ENCODE measurements around the gene PLCB1. TPM values are rescaled to one million over a fixed set of nuclear protein-coding genes. Genes with fewer than 3 reads are reported as not detected.

PLCB1 gene
- polyA plus RNA-seq, 6 donors from 2014 or later, result 0.27 to 0.79 (median 0.54) TPM; not detected in 2

GRCh38 chr20:8389381-8390036 lies 257.4 kb downstream of the PLCB1 start:
- H3K4me3 Mint-ChIP-seq, result no peak overlapping the region
- H3K36me3 Mint-ChIP-seq, result no peaks in the 10 kb centered on the region
- H3K27ac Mint-ChIP-seq, result no peak overlapping the region
- peaks cover 0 to 6% (median 5%) of the 10 kb centered on the region in 3 donors for H3K27me3 Mint-ChIP-seq
- no peaks in the 10 kb centered on the region for H3K4me1 Mint-ChIP-seq
- no peak for ATAC-seq (ENCODE audit: low read depth in 2 of 2)
- no peaks in the 10 kb centered on the region for H3K9me3 Mint-ChIP-seq
- peak; percentile 2 for DNase-seq

GRCh38 chr20:8390037-8390433 lies 258.0 kb downstream of the PLCB1 start:
- Mint-ChIP-seq H3K27me3 (peaks cover 0 to 6% (median 0%) of the 10 kb centered on the region in 3 donors), H3K36me3 (no peaks in the 10 kb centered on the region), H3K4me1 (no peaks in the 10 kb centered on the region), H3K27ac (peak overlapping the region in 1 of 6 donors; percentile 29), H3K9me3 (no peaks in the 10 kb centered on the region), H3K4me3 (no peak overlapping the region)
- ATAC-seq (ENCODE audit: low read depth in 2 of 2) (no peak), DNase-seq (no peak)

GRCh38 chr20:8390500-8390899 lies 258.4 kb downstream of the PLCB1 start:
- Mint-ChIP-seq H3K36me3 (no peaks in the 10 kb centered on the region), H3K4me1 (no peaks in the 10 kb centered on the region), H3K9me3 (no peaks in the 10 kb centered on the region), H3K27ac (peak overlapping the region in 1 of 6 donors; percentile 29), H3K27me3 (peaks cover 0 to 6% (median 0%) of the 10 kb centered on the region in 3 donors), H3K4me3 (no peak overlapping the region)
- ATAC-seq (ENCODE audit: low read depth in 2 of 2) (no peak), DNase-seq (no peak)

- Mint-ChIP-seq H3K4me1 (no peaks in the 10 kb centered on the region), H3K9me3 (no peaks in the 10 kb centered on the region), H3K36me3 (no peaks in the 10 kb centered on the region), H3K4me3 (no peak overlapping the region), H3K27me3 (no peaks in the 10 kb centered on the region), H3K27ac (no peak overlapping the region)
- ATAC-seq (ENCODE audit: low read depth in 2 of 2) (no peak), DNase-seq (no peak)
Observed at GRCh38 chr20:8393381-8393780, 261.3 kb downstream of the PLCB1 start.

- DNase-seq (no peak), ATAC-seq (ENCODE audit: low read depth in 2 of 2) (no peak)
- H3K27me3 Mint-ChIP-seq, result no peaks in the 10 kb centered on the region
- peak overlapping the region in 1 of 6 donors; percentile 33 for H3K27ac Mint-ChIP-seq
- H3K4me3 Mint-ChIP-seq, result no peak overlapping the region
- H3K9me3 Mint-ChIP-seq, result no peaks in the 10 kb centered on the region
- peaks cover 0 to 2% (median 0%) of the 10 kb centered on the region in 3 donors for H3K4me1 Mint-ChIP-seq
- H3K36me3 Mint-ChIP-seq, result no peaks in the 10 kb centered on the region
Observed at GRCh38 chr20:8394308-8394945, 262.4 kb downstream of the PLCB1 start.

- no peak overlapping the region for H3K27ac Mint-ChIP-seq
- H3K36me3 Mint-ChIP-seq, result no peaks in the 10 kb centered on the region
- DNase-seq, result no peak
- H3K27me3 Mint-ChIP-seq, result no peaks in the 10 kb centered on the region
- ATAC-seq (ENCODE audit: low read depth in 2 of 2), result no peak
- H3K9me3 Mint-ChIP-seq, result no peaks in the 10 kb centered on the region
- peaks cover 6 to 13% (median 7%) of the 10 kb centered on the region in 3 donors for H3K4me1 Mint-ChIP-seq
- no peak overlapping the region for H3K4me3 Mint-ChIP-seq
Observed at GRCh38 chr20:8395956-8396355, 263.9 kb downstream of the PLCB1 start.

GRCh38 chr20:8398263-8399051 lies 266.4 kb downstream of the PLCB1 start:
- H3K27ac Mint-ChIP-seq, result peak overlapping the region in 3 of 6 donors; percentile 24 to 63 (median 34)
- H3K9me3 Mint-ChIP-seq, result no peaks in the 10 kb centered on the region
- DNase-seq (no peak), ATAC-seq (ENCODE audit: low read depth in 2 of 2) (no peak)
- no peaks in the 10 kb centered on the region for H3K36me3 Mint-ChIP-seq
- no peak overlapping the region for H3K4me3 Mint-ChIP-seq
- no peaks in the 10 kb centered on the region for H3K27me3 Mint-ChIP-seq
- peaks cover 6 to 13% (median 7%) of the 10 kb centered on the region in 3 donors for H3K4me1 Mint-ChIP-seq

GRCh38 chr20:8399947-8400346 lies 267.9 kb downstream of the PLCB1 start:
- H3K36me3 Mint-ChIP-seq, result no peaks in the 10 kb centered on the region
- peak; percentile 57 for DNase-seq

GRCh38 chr20:8400486-8400885 lies 268.4 kb downstream of the PLCB1 start:
- Mint-ChIP-seq H3K4me3 (peak overlapping the region in 1 of 8 donors; percentile 20), H3K27me3 (no peaks in the 10 kb centered on the region), H3K9me3 (no peaks in the 10 kb centered on the region), H3K27ac (no peak overlapping the region), H3K36me3 (no peaks in the 10 kb centered on the region), H3K4me1 (peaks cover 6 to 13% (median 7%) of the 10 kb centered on the region in 3 donors)
- ATAC-seq (ENCODE audit: low read depth in 2 of 2) (no peak), DNase-seq (no peak)

More at GRCh38 chr20:8399947-8400346, 267.9 kb downstream of the PLCB1 start:
- H3K4me3 Mint-ChIP-seq, result peak overlapping the region in 2 of 8 donors; percentile 5 to 21
- H3K4me1 Mint-ChIP-seq, result peaks cover 6 to 13% (median 7%) of the 10 kb centered on the region in 3 donors
- H3K27ac Mint-ChIP-seq, result peak overlapping the region in 1 of 6 donors; percentile 4
- no peaks in the 10 kb centered on the region for H3K9me3 Mint-ChIP-seq
- peak; percentile 99 for ATAC-seq (ENCODE audit: low read depth in 2 of 2)
- no peaks in the 10 kb centered on the region for H3K27me3 Mint-ChIP-seq

GRCh38 chr20:8401556-8401955 lies 269.5 kb downstream of the PLCB1 start:
- Mint-ChIP-seq H3K9me3 (no peaks in the 10 kb centered on the region), H3K4me1 (peaks cover 6 to 13% (median 7%) of the 10 kb centered on the region in 3 donors), H3K36me3 (no peaks in the 10 kb centered on the region), H3K4me3 (no peak overlapping the region), H3K27ac (no peak overlapping the region), H3K27me3 (no peaks in the 10 kb centered on the region)
- no peak for DNase-seq
- no peak for ATAC-seq (ENCODE audit: low read depth in 2 of 2)

- H3K36me3 Mint-ChIP-seq, result peaks cover 0 to 5% of the 10 kb centered on the region in 2 donors
- H3K27me3 Mint-ChIP-seq, result no peaks in the 10 kb centered on the region
- peaks cover 0 to 10% (median 5%) of the 10 kb centered on the region in 7 donors for H3K9me3 Mint-ChIP-seq
- no peak overlapping the region for H3K27ac Mint-ChIP-seq
- no peak for DNase-seq
- no peak for ATAC-seq (ENCODE audit: low read depth in 2 of 2)
- no peak overlapping the region for H3K4me3 Mint-ChIP-seq
- peaks cover 6 to 13% (median 7%) of the 10 kb centered on the region in 3 donors for H3K4me1 Mint-ChIP-seq
Observed at GRCh38 chr20:8402798-8403197, 270.7 kb downstream of the PLCB1 start.

- ATAC-seq (ENCODE audit: low read depth in 2 of 2) (no peak), DNase-seq (no peak)
- H3K27ac Mint-ChIP-seq, result peak overlapping the region in 2 of 6 donors; percentile 3 to 69
- peaks cover 0 to 5% of the 10 kb centered on the region in 2 donors for H3K36me3 Mint-ChIP-seq
- H3K4me3 Mint-ChIP-seq, result peak overlapping the region in 1 of 8 donors; percentile 47
- no peaks in the 10 kb centered on the region for H3K27me3 Mint-ChIP-seq
- peaks cover 0 to 10% (median 5%) of the 10 kb centered on the region in 7 donors for H3K9me3 Mint-ChIP-seq
- H3K4me1 Mint-ChIP-seq, result peaks cover 1 to 4% (median 3%) of the 10 kb centered on the region in 3 donors
Observed at GRCh38 chr20:8404912-8405635, 273.0 kb downstream of the PLCB1 start.

GRCh38 chr20:8406391-8406790 lies 274.3 kb downstream of the PLCB1 start:
- ATAC-seq (ENCODE audit: low read depth in 2 of 2) (no peak), DNase-seq (no peak)
- Mint-ChIP-seq H3K36me3 (peaks cover 0 to 5% of the 10 kb centered on the region in 2 donors), H3K4me1 (no peaks in the 10 kb centered on the region), H3K9me3 (peaks cover 0 to 10% (median 5%) of the 10 kb centered on the region in 7 donors), H3K27ac (no peak overlapping the region), H3K27me3 (no peaks in the 10 kb centered on the region), H3K4me3 (no peak overlapping the region)
